Ishikawa (cell line): Measurements from ENCODE around the gene GABRR2.

Experiments used
- CEBPB ChIP-seq: IDR thresholded peaks from 2 replicates; pipeline ENCODE4 v1.6.1; 2012
- CREB1 ChIP-seq: IDR thresholded peaks from 2 replicates; pipeline ENCODE4 v1.6.1; 2012; ENCODE audit warnings: low read depth
- EGR1 ChIP-seq: IDR thresholded peaks from 2 replicates; pipeline ENCODE4 v1.6.1; 2012
- EP300 ChIP-seq: IDR thresholded peaks from 2 replicates; pipeline ENCODE4 v1.6.1; 2012; ENCODE audit warnings: borderline replicate concordance
- FOXM1 ChIP-seq: IDR thresholded peaks from 2 replicates; pipeline ENCODE4 v1.6.1; 2012; ENCODE audit warnings: low read depth, borderline replicate concordance
- NFIC ChIP-seq: IDR thresholded peaks from 2 replicates; pipeline ENCODE4 v1.6.1; 2012
- RAD21 ChIP-seq: IDR thresholded peaks from 2 replicates; pipeline ENCODE4 v1.6.1; 2012; ENCODE audit warnings: low read depth
- TAF1 ChIP-seq: IDR thresholded peaks from 2 replicates; pipeline ENCODE4 v1.6.1; 2012; ENCODE audit warnings: low read depth, mild to moderate bottlenecking
- TCF12 ChIP-seq: IDR thresholded peaks from 2 replicates; pipeline ENCODE4 v1.6.1; 2012; ENCODE audit warnings: low read depth
- TEAD4 ChIP-seq: IDR thresholded peaks from 2 replicates; pipeline ENCODE4 v1.6.1; 2012
- YY1 ChIP-seq: IDR thresholded peaks from 2 replicates; pipeline ENCODE4 v1.6.1; 2012; ENCODE audit warnings: low read depth
- ZBTB7A ChIP-seq: IDR thresholded peaks from 2 replicates; pipeline ENCODE4 v1.6.1; 2012; ENCODE audit warnings: low read depth
- TF ChIP-seq, protein P1 (sequence below): IDR thresholded peaks from 2 replicates; pipeline ENCODE4 v1.6.1; 2012
- TF ChIP-seq, protein P2 (sequence below): IDR thresholded peaks from 2 replicates; pipeline ENCODE4 v1.6.1; 2012; ENCODE audit warnings: low read depth, mild to moderate bottlenecking
- TF ChIP-seq, protein P3 (sequence below): IDR thresholded peaks from 2 replicates; pipeline ENCODE4 v1.6.1; 2012

Gene GABRR2

DNA sequence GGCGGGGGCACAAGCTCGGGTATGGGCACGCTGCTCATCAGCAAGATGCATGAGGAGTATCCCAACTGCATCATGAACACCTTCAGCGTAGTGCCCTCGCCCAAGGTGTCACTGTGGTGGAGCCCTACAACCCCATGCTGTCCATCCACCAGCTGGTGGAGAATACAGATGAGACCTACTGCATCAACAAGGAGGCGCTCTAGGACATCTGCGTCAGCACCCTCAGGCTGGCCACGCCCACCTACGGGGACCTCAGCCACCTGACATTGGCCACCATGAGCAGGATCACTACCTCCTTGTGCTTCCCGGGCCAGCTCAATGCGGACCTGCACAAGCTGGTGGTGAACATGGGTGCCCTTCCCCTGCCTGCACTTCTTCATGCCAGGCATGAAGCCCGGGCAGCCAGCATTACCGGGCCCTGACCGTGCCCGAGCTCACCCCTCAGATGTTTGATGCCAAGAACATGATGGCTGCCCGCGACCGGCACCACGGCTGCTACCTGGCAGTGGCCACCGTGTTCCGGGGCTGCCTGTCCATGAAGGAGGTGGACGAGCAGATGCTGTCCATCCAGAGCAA is 12.8 kb downstream of the GABRR2 start:
- TF ChIP-seq EP300 (no peak), YY1 (no peak), NFIC (no peak), TAF1 (no peak), CREB1 (no peak), RAD21 (no peak)
- TF ChIP-seq, protein P1, sequence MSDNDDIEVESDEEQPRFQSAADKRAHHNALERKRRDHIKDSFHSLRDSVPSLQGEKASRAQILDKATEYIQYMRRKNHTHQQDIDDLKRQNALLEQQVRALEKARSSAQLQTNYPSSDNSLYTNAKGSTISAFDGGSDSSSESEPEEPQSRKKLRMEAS: no peak

DNA sequence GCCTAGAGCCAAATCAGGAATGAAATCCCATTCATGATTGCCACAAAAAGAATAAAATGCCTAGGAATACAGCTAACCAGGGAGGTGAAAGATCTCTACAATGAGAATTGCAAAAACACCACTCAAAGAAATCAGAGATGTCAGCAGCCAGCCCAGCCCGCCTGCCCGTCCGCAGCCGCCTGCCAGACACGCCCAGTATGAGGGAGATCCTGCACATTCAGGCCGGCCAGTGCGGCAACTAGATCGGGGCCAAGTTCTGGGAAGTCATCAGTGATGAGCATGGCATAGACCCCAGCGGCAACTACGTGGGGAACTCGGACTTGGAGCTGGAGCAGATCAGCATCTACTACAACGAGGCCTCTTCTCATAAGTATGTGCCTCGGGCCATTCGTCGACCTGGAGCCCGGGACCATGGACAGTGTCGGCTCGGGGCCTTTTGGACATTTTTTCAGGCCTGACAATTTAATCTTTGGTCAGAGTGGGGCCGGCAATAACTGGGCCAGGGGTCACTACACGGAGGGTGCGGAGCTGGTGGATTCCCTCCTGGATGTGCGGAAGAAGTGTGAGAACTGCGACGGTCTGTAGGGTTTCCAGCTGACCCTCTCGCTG is 13.4 kb downstream of the GABRR2 start:
- no peak for TF ChIP-seq YY1
- TF ChIP-seq FOXM1: no peak
- no peak for TF ChIP-seq RAD21
- no peak for TF ChIP-seq EGR1
- no peak for TF ChIP-seq NFIC
- TF ChIP-seq, protein P2, sequence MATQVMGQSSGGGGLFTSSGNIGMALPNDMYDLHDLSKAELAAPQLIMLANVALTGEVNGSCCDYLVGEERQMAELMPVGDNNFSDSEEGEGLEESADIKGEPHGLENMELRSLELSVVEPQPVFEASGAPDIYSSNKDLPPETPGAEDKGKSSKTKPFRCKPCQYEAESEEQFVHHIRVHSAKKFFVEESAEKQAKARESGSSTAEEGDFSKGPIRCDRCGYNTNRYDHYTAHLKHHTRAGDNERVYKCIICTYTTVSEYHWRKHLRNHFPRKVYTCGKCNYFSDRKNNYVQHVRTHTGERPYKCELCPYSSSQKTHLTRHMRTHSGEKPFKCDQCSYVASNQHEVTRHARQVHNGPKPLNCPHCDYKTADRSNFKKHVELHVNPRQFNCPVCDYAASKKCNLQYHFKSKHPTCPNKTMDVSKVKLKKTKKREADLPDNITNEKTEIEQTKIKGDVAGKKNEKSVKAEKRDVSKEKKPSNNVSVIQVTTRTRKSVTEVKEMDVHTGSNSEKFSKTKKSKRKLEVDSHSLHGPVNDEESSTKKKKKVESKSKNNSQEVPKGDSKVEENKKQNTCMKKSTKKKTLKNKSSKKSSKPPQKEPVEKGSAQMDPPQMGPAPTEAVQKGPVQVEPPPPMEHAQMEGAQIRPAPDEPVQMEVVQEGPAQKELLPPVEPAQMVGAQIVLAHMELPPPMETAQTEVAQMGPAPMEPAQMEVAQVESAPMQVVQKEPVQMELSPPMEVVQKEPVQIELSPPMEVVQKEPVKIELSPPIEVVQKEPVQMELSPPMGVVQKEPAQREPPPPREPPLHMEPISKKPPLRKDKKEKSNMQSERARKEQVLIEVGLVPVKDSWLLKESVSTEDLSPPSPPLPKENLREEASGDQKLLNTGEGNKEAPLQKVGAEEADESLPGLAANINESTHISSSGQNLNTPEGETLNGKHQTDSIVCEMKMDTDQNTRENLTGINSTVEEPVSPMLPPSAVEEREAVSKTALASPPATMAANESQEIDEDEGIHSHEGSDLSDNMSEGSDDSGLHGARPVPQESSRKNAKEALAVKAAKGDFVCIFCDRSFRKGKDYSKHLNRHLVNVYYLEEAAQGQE: peak; percentile 49

DNA sequence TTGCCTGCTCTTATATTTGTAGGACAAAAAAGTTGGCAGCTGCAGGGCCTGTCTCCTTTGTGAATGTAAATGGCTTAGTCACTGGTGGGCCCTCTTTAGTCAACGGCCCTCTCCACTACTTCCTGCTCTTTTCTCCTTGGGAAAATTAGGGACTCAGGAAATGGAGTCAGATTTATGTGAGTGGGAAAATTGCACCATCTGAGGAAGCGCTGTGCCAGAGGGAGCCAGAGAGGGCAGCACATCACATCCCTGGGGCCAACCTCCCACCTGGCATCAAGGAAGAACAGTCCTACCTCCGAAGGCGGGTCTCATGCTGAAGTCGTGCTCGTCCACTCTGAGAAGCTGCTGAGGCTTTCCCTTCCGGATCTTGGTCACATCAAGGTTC is 15.6 kb downstream of the GABRR2 start:
- TF ChIP-seq NFIC (no peak), RAD21 (peak; percentile 33; the same call in 1 of the 2 replicates), FOXM1 (no peak), CEBPB (no peak), TAF1 (no peak), TCF12 (no peak)
- TF ChIP-seq, protein P1: no peak

DNA sequence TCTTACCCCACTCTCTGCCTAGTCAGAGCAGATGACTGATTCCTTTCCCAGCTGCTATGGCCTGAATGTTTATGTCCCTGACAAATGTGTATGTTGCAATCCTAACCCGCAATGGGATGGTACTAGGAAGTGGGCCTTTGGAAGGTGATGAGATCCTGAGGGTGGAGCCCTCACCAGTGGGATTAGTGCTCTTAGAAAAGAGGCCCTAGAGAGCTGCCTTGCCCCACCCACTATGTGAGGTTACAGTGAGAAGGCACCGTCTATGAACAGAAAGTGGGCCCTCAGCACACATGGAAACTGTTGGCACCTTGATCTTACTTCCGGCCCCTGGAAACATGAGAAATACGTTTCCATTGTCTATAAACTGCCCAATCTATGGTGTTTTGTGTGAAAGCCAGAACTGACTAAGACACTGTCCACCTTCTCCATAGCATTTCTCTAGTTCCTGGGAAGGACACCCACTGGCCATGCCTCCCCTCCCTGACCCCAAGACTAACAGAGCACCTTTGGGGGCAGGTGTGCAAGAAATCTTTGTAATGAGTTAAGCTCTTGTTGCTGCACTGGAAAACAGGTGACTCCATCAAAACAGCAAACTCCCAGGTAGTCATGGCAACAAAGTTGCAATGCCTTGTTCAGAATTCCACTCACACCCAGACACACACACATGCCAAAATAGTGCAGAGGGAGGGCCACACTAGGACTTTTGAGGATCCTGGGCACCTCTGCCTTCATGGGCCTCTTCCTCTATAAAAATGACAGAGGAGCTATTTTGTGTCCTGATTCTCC is 16.2 kb downstream of the GABRR2 start:
- TF ChIP-seq TEAD4 (no peak), TCF12 (0 out of 2 replicates have a peak, but pooled peaks have one; percentile 1), CREB1 (no peak), TAF1 (no peak), RAD21 (no peak), NFIC (no peak), YY1 (no peak), EP300 (0 out of 2 replicates have a peak, but pooled peaks have one; percentile 13), EGR1 (no peak), ZBTB7A (no peak), FOXM1 (no peak), CEBPB (peak; percentile 75)
- TF ChIP-seq, protein P3, sequence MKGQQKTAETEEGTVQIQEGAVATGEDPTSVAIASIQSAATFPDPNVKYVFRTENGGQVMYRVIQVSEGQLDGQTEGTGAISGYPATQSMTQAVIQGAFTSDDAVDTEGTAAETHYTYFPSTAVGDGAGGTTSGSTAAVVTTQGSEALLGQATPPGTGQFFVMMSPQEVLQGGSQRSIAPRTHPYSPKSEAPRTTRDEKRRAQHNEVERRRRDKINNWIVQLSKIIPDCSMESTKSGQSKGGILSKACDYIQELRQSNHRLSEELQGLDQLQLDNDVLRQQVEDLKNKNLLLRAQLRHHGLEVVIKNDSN: no peak
- TF ChIP-seq, protein P1: 0 out of 2 replicates have a peak, but pooled peaks have one; percentile 18
- TF ChIP-seq, protein P2: no peak

DNA sequence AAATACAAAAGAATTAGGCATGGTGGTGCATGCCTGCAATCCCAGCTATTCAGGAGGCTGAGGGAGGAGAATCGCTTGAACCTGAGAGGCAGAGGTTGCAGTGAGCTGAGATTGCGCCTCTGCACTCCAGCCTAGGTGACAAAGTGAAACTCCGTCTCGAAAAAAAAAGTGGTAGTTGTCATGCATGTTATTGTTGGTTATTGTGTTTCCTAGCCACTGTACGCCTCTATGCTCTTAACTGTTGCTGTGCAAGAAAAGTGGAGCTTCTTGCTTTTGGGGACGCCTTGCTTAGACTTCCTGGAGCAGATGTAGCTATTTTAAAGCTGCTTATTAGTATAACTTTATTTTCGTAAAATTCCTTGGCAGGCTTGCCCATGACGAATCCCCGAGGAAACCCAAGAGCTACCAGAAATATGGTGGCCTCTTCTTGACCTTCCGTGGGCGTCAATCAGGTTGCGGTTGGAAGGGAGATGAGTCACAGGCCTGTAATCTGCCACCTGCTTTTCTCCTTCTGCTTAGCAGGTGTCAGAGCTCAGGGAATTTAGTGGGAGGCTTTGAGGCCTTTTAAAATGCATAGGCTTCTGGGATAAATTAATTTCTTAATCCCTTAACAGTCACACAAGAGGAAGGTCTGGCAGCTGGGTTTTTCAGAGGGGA is 17.3 kb downstream of the GABRR2 start:
- TF ChIP-seq YY1 (0 out of 2 replicates have a peak, but pooled peaks have one; percentile 37), TEAD4 (peak; percentile 84), RAD21 (no peak), EGR1 (peak; percentile 91), NFIC (peak; percentile 55; the same call in 1 of the 2 replicates), CREB1 (0 out of 2 replicates have a peak, but pooled peaks have one; percentile 27), FOXM1 (peak; percentile 31; the same call in 1 of the 2 replicates), TCF12 (peak; percentile 90), TAF1 (no peak), ZBTB7A (no peak), EP300 (peak; percentile 75; the same call in 1 of the 2 replicates), CEBPB (peak; percentile 21; the same call in 1 of the 2 replicates)
- TF ChIP-seq, protein P3: no peak
- TF ChIP-seq, protein P2: no peak
- TF ChIP-seq, protein P1: peak; percentile 85
